ENCODE data around the gene SYT7.

The SYT7 gene

DNA sequence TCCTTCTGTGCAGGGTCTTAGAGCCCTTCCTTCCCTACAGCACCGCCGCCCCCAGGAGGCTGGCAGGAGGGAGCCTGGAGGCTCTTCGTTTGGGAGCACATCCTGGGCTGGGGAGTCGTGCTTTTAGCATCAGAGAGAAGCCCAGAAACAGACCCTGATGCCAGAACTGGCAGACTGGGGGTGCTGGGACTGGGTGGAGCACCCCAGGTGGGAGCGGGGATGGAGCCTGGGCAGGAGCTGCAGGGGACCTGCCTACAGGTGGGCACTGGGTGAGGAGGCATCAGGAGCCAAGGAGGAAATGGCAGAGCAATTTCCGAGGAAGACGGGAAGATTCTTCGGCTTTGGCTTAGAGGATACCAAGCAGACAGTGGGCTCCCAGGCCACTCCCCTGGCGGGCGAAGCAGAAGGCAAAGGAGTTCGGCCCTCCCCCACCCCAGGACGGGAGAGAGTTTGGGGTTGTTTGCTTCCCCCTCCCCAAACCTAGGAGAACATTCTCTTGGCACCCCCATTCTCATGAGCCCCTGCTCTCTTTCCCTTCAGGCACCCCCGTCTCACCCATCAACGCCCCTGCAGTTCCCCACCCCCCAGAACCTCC is 1.1 kb downstream of the SYT7 start:
- DNase-seq = no peak

GRCh38 chr11:61578819-61579675 is 1.8 kb downstream of the SYT7 start:
- DNase-seq = no peak

- no peak for DNase-seq
These were observed 3.3 kb downstream of the SYT7 start for GRCh38 chr11:61577383-61578118.

DNA sequence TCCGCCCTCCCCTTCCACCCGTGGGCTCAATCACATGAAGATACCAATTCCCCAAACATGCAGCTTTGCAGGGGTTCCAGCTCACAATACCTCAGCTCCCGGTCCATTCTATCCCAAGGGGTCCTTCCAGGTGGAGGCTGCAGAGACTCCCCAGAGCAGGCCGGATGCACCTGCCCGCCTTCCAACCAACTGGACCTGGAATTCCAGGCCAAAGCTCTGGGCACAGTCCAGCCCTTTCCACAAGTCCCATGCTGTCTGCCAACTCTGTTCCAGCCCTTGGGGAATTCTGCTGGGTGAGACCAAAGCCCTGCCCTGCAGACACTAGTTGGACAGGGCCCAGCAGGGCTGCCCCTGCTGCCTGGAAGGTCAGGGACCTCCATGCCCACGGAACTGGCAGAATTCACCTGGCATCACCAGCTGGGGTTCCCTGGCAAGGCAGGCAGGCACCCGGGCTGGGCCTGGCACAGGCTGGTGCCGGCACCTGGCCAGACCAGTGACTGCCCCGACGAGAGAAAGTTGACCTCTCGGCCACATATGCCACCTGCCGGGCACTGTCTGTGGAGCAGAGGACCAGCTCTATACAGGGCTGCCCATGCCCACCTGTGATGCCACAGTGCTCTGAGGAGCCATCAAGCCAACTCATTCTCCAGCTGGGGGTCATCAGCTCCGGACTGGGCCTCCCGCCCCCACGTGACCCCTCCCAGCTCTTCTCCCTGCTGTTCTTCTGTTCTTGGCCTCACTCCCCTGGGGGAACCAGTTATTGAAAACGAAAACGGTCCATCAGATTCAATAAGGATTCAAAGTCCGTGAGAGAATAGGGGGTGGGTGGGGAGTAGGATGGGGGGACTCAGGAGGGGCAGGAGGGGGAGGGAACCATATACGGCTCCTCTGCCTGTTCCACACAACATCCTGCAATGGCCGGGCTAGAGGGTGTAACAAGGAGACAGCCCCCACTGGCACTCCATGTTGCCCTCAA is 4.7 kb downstream of the SYT7 start:
- DNase-seq = no peak

- no peak for DNase-seq
These were observed 6.3 kb downstream of the SYT7 start for GRCh38 chr11:61574611-61575010.

DNA sequence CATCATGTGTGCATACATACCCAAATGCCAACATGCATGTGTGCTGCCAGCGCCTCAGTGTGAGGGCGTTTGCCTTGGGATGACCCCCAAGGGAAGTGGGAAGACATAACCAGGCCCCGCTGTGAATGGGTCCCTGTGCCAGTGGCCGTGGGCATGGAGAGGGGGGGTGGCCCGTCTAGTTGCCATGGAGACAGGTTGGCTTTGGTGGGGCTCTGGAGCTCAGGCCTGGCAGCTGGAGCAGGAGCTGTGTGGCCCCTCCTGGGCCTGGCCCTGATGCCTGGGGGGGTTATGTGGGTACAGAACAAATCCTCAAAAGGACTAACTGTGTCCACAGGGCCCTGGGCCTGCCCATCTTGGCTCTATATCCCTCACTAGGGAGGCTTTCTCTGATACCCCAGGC is 8.0 kb downstream of the SYT7 start:
- no peak for DNase-seq

DNA sequence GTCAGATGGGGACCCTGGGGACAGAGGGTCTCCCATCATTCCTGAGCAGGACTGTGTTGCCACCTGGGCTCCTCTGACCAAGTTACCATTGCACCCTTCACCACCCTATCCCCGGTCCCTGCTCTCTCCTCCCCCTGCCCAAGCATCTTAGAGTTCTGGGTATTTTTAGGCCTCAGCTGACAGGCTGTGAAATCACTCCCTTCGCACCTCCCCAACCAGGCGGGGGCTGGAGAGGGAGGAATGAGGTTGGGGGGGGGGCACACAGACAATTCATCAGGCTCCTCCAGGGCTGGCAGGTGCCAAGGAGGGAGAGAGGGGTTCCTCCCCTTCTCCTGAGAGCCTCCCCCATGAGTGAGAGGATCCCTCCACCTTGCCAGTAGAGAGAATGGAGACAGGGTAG is 9.0 kb downstream of the SYT7 start:
- no peak for DNase-seq

- DNase-seq = no peak
These were observed 9.5 kb downstream of the SYT7 start for GRCh38 chr11:61571337-61571736.

DNA sequence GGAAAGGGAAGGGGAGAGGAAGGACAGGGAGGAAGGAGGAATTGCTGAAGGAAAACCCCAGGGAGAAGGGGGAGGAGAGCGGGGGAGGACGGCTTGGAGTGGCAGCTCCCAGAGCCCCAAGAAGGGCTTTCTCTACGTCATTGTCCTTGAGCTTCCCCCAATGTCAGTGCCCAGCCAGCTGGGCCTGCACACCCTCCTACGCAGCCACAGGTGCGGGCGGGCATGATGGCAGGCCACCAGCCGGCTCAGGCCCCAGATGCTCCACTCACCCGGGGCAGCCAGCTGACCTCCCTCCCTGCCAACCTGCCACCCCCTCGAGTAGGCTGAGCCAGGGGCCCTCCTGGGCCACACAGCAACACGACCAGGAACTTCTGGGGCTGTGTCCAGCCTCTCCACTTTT is 11.2 kb downstream of the SYT7 start:
- no peak for DNase-seq

DNA sequence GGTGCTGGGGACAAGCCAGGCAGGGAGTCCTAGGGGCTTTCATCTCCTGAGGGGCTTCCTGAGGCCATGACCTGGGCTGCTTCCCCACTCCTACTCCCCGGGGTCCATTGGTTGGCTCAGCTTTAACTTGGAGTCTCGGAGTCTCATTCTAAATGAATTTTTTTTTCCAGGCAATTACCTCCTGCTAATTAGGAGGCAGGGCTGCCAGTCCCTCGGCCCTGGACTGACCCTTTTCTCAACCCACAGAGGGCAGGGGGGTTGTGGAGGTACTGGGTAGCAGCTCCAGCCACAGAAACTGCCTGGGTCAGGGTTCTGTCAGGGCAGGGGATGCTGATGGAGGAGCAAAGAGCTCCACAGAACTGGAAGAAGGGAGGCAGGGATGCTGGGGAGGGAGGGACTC is 11.9 kb downstream of the SYT7 start:
- no peak for DNase-seq

GRCh38 chr11:61567286-61568061 is 13.4 kb downstream of the SYT7 start:
- no peak for DNase-seq

DNA sequence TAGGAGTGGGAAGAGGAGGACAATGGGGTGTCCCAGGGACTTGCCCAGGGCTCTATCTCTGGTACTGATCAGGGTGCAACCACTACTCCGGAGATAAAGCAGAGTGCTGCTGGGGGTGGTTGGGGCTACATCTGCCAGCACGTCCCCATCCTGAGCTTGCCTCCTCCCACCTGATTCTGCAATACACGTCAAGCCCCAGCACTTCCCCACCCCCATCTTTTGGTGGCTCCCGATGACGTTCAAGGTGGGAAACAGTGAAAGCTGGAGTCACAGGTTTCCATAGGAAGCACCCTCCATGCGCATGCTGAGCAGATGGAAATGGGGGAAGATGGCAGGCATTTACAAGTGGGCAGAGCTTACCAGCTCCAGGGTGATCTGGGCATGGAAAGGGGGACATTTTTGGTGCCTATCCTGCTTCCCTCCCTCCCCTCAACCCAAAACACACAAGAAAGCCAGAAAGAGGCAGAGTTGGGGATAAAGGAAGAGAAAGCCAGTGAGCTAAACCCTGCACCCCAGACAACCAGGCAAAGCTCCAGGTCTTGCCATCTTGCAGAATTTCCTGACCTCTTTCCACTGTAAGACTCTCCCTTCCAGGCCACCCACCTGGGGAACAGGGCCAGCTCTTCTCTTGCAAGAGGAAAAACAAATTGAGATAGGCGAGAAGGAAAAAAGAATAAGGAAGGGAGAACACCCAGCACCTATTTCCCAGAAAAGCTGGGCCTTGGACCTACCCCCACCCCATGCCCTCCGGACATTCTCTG is 15.8 kb downstream of the SYT7 start:
- no peak for DNase-seq

- DNase-seq = no peak
These were observed 20.1 kb downstream of the SYT7 start for GRCh38 chr11:61560751-61561150.

- DNase-seq = no peak
These were observed 24.3 kb downstream of the SYT7 start for GRCh38 chr11:61556621-61557020.

- DNase-seq = no peak
These were observed 24.9 kb downstream of the SYT7 start for GRCh38 chr11:61555978-61556377.

DNA sequence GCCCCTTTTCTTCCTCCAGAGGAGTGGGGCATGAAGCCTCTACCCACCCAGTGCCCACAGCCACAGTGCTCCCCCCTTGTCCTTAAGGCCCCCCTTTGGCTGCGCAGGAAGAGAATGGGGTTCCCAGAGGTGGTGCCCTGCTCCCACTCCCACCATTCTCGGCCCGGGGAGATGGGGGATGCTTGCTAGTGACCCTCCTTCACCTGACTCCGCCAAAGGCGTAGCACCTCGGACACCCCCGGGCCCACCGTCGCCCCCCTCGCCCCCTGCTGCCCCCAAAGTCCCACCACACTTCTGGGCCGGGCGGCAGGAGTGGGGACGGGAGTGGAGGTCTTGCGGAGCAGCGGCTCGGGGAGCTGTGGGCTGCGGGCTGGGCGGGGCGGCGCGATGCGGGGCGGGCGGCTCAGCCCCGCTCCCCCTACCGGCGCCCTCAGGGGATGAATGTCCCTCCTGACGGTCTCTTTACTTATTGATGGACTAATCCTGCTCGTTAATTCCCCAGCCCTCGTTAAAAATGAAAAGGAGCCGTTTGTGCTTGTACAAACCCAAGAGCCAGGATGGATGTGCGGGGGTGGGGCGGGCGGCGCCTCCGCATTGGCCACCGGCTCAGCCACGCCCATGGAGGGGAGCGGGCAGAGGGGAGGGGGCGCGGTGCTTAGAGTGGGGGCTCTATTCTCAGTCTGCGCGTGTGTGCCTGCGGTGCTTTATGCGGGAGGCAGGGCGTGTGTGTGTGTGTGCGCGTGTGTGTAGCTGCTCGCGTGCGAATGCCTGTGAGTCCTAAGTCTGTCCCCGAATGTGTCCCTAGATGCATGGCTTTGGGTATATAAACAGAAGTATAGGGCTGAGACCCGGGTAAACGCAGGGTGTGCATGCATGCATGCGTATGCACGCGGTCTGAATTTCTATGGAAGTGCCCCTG is 25.6 kb downstream of the SYT7 start:
- no peak for DNase-seq

GRCh38 chr11:61554172-61554988 is 26.5 kb downstream of the SYT7 start:
- DNase-seq = no peak

DNA sequence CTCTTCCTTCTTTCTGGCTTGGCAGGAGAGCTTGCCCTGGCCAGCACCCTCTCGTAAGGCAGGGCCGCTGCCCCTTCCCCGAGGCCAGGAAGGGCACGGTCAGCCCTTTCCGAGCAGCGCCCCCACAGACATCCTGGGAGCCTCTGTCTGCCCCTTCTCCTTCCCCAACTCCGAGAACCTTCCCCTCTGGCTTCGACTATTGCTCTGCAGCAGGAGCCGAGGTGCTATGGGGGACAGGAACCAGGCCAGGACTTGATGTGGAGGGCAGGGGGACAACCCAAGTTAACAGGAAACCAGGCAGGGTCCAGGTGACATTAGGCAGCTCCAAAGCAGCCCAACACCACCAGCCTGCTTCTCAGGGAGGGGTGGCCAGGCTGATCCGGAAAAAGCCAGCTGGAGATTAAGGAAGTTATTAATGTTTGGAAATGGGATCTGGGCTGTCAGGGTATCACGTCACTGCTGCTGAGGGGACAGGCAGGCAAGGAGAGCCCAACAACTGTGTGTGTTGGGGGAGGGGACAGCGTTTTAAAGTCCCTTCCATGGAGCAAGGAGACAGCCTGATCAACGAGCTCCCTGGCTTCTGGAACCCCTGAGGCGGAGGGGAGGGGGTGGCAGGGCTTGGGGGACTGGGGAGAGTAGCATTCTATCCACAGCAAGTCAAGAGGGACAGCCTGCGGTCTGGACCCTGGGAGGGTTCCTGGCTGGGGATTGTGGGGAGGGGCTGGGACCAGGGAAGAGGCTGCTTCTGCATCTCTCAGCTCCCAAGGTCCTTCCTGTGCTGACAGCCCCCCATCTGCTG is 27.3 kb downstream of the SYT7 start:
- DNase-seq = no peak
